H1 (cell line): ENCODE results near the gene CPXM2. TPM values are rescaled to one million over a fixed set of nuclear protein-coding genes. Genes with fewer than 3 reads are reported as not detected.

Experiments
- CTCF ChIA-PET: fragments of 300-600 bp; sonication (Branson Sonifier 250); formaldehyde crosslinking; loops from one replicate; lab custom pipeline; 2021; ENCODE audit not compliant: partially characterized antibody; lab: Charles Lee
- POLR2A ChIA-PET: fragments of 300-600 bp; sonication (Branson Sonifier 250); formaldehyde crosslinking; loops from one replicate; lab custom pipeline; 2021; ENCODE audit warnings: inconsistent platforms; ENCODE audit not compliant: partially characterized antibody; lab: Charles Lee
- DNase-seq, 2 experiments: peaks; one replicate each; pipeline versions ENCODE4 v3.0.0 to v3.0.0-alpha.2; 2010 to 2022; ENCODE audit warnings: low spot score in 2 of 2, low read depth in 1 of 2, mixed read lengths in 1 of 2
- FAIRE-seq: peaks from 2 replicates; lab custom pipeline; 2011; peaks lifted over from hg19 to GRCh38; lab: Jason Lieb, UNC
- H2AFZ ChIP-seq: 2 replicates; pipeline ENCODE4 v1.8.1; 2012; ENCODE audit warnings: low read length, inconsistent platforms
- H2AK5ac ChIP-seq: 2 replicates; pipeline ENCODE4 v1.6.1; 2013; ENCODE audit warnings: low read depth, low read length
- H2BK120ac ChIP-seq: replicated peaks from 2 replicates; pipeline ENCODE3; 2013; ENCODE audit warnings: low read depth, low read length, inconsistent platforms
- H2BK12ac ChIP-seq: 2 replicates; pipeline ENCODE4 v1.6.1; 2013; ENCODE audit warnings: low read depth, low read length
- H2BK15ac ChIP-seq: 2 replicates; pipeline ENCODE4 v1.6.1; 2013; ENCODE audit warnings: low read length
- H2BK20ac ChIP-seq: 2 replicates; pipeline ENCODE4 v1.6.1; 2013; ENCODE audit warnings: low read length
- H2BK5ac ChIP-seq: 2 replicates; pipeline ENCODE4 v1.6.1; 2013; ENCODE audit warnings: low read depth, low read length
- H3K14ac ChIP-seq: 2 replicates; pipeline ENCODE4 v1.6.1; 2013; ENCODE audit warnings: inconsistent platforms; ENCODE audit not compliant: insufficient read length
- H3K18ac ChIP-seq: 2 replicates; pipeline ENCODE4 v1.6.1; 2013; ENCODE audit warnings: low read length; ENCODE audit errors: extremely low read depth
- H3K23ac ChIP-seq: 2 replicates; pipeline ENCODE4 v1.6.1; 2013; ENCODE audit warnings: inconsistent platforms; ENCODE audit not compliant: insufficient read length
- H3K23me2 ChIP-seq: 2 replicates; pipeline ENCODE4 v1.6.1; 2013; ENCODE audit warnings: low read depth, low read length
- H3K27ac ChIP-seq: 2 replicates; pipeline ENCODE4 v1.6.1; 2011; ENCODE audit warnings: low read depth, low read length, inconsistent platforms
- H3K27me3 ChIP-seq, 4 experiments: replicated peaks in 1 of 4; 1 replicate in 1 of 4; 2 replicates in 3 of 4; pipeline versions ENCODE4 v1.6.1 to v1.8.1; 2011 to 2013; ENCODE audit warnings: low read length in 3 of 4, mild to moderate bottlenecking in 3 of 4, inconsistent platforms in 2 of 4, mixed read lengths in 2 of 4, moderate library complexity in 1 of 4; ENCODE audit not compliant: control insufficient read depth in 3 of 4, insufficient read depth in 3 of 4; ENCODE audit errors: extremely low read depth in 1 of 4
- H3K36me3 ChIP-seq, 4 experiments: 2 replicates each; pipeline versions ENCODE4 v1.6.1 to v1.8.1; 2011 to 2013; ENCODE audit warnings: mild to moderate bottlenecking in 4 of 4, low read length in 3 of 4, moderate library complexity in 2 of 4, control low read depth in 1 of 4, inconsistent platforms in 1 of 4; ENCODE audit not compliant: insufficient read depth in 4 of 4, control insufficient read depth in 2 of 4
- H3K4ac ChIP-seq: replicated peaks from 2 replicates; pipeline ENCODE3; 2013; ENCODE audit warnings: low read length, low read depth, mixed read lengths, inconsistent platforms; ENCODE audit not compliant: insufficient read length
- H3K4me1 ChIP-seq, 4 experiments: replicated peaks in 1 of 4; 1 replicate in 1 of 4; 2 replicates in 3 of 4; pipeline versions ENCODE4 v1.6.1 to v1.8.1; 2011 to 2013; ENCODE audit warnings: low read length in 3 of 4, inconsistent platforms in 2 of 4, mixed read lengths in 1 of 4; ENCODE audit not compliant: insufficient read depth in 4 of 4, control insufficient read depth in 3 of 4
- H3K4me2 ChIP-seq, 2 experiments: 2 replicates each; pipeline versions ENCODE4 v1.6.1 to v1.8.1; 2011 to 2013; ENCODE audit warnings: low read depth in 2 of 2, low read length in 2 of 2, control low read depth in 1 of 2, inconsistent platforms in 1 of 2, mild to moderate bottlenecking in 1 of 2; ENCODE audit not compliant: insufficient read depth in 1 of 2
- H3K4me3 ChIP-seq, 4 experiments: fragments of 200-600, 300-600 bp in 1 of 4; sonication (generic), shearing (Covaris generic), sonication (Bioruptor Twin) in 1 of 4; 2 replicates each; pipeline versions ENCODE4 v1.5.1 to v1.8.1; 2011 to 2016; ENCODE audit warnings: low read length in 4 of 4, low read depth in 3 of 4, control low read depth in 2 of 4, inconsistent platforms in 2 of 4, mild to moderate bottlenecking in 2 of 4, mixed read lengths in 1 of 4, moderate library complexity in 1 of 4; ENCODE audit not compliant: insufficient read depth in 2 of 4; ENCODE audit errors: extremely low read depth in 1 of 4
- H3K56ac ChIP-seq: replicated peaks from 2 replicates; pipeline ENCODE3; 2013; ENCODE audit warnings: low read depth, mild to moderate bottlenecking, mixed read lengths, low read length, inconsistent platforms; ENCODE audit not compliant: insufficient read length
- H3K79me1 ChIP-seq: 2 replicates; pipeline ENCODE4 v1.6.1; 2013; ENCODE audit warnings: low read depth, low read length, control low read depth
- H3K79me2 ChIP-seq, 2 experiments: 2 replicates each; pipeline versions ENCODE4 v1.6.1 to v1.8.1; 2012 to 2013; ENCODE audit warnings: low read length in 2 of 2, mild to moderate bottlenecking in 2 of 2, inconsistent platforms in 1 of 2; ENCODE audit not compliant: insufficient read depth in 2 of 2, control insufficient read depth in 1 of 2
- H3K9ac ChIP-seq, 4 experiments: replicated peaks in 1 of 4; 1 replicate in 1 of 4; 2 replicates in 3 of 4; pipeline versions ENCODE4 v1.6.1 to v1.8.1; 2011 to 2013; ENCODE audit warnings: low read depth in 3 of 4, low read length in 3 of 4, control low read depth in 2 of 4, mild to moderate bottlenecking in 2 of 4, moderate library complexity in 2 of 4, inconsistent platforms in 1 of 4; ENCODE audit errors: extremely low read depth in 1 of 4
- H3K9me3 ChIP-seq, 2 experiments: 2 replicates each; pipeline versions ENCODE4 v1.6.1 to v1.8.1; 2012 to 2013; ENCODE audit warnings: mild to moderate bottlenecking in 2 of 2, moderate library complexity in 2 of 2, control low read depth in 1 of 2, inconsistent platforms in 1 of 2, low read depth in 1 of 2, low read length in 1 of 2, mixed read lengths in 1 of 2; ENCODE audit not compliant: insufficient read depth in 2 of 2
- H4K20me1 ChIP-seq, 2 experiments: replicated peaks in 1 of 2; 2 replicates each; pipeline versions ENCODE3 to v1.8.1; 2011 to 2013; ENCODE audit warnings: inconsistent platforms in 2 of 2, low read length in 2 of 2, mild to moderate bottlenecking in 1 of 2; ENCODE audit not compliant: insufficient read depth in 2 of 2, control insufficient read depth in 1 of 2
- H4K5ac ChIP-seq: 2 replicates; pipeline ENCODE4 v1.6.1; 2013; ENCODE audit warnings: low read length, low read depth, mixed read lengths, inconsistent platforms; ENCODE audit not compliant: insufficient read length
- H4K8ac ChIP-seq: 2 replicates; pipeline ENCODE4 v1.8.0; 2013; ENCODE audit warnings: mild to moderate bottlenecking, moderate library complexity, low read length, inconsistent platforms; ENCODE audit not compliant: insufficient read depth; ENCODE audit errors: extremely low read depth
- H4K91ac ChIP-seq: replicated peaks from 2 replicates; pipeline ENCODE3; 2013; ENCODE audit warnings: low read length, mixed read lengths, inconsistent platforms; ENCODE audit not compliant: insufficient read length
- CEBPB ChIP-seq: IDR thresholded peaks from 2 replicates; pipeline ENCODE4 v1.6.1; 2012; ENCODE audit warnings: low read depth, low read length
- E2F6 ChIP-seq: IDR thresholded peaks from 2 replicates; pipeline ENCODE4 v1.6.1; 2012; ENCODE audit warnings: inconsistent platforms
- EP300 ChIP-seq, 2 experiments: IDR thresholded peaks; 1 replicate in 1 of 2; 2 replicates in 1 of 2; pipeline ENCODE4 v1.6.1; 2011 to 2012; ENCODE audit warnings: low read depth in 2 of 2, low read length in 2 of 2, mild to moderate bottlenecking in 2 of 2, borderline replicate concordance in 1 of 2, inconsistent platforms in 1 of 2, moderate library complexity in 1 of 2
- POU5F1 ChIP-seq: IDR thresholded peaks from 2 replicates; pipeline ENCODE4 v1.6.1; 2011; ENCODE audit warnings: low read depth, mild to moderate bottlenecking, low read length, moderate library complexity
- SAP30 ChIP-seq: fragments of 300-600 bp; sonication (generic); IDR thresholded peaks from 2 replicates; pipeline ENCODE4 v1.7.1; 2012; ENCODE audit warnings: low read length, moderate library complexity, mild to moderate bottlenecking, inconsistent platforms; ENCODE audit not compliant: insufficient read depth, insufficient replicate concordance
- TAF1 ChIP-seq: IDR thresholded peaks from 2 replicates; pipeline ENCODE4 v1.6.1; 2011; ENCODE audit warnings: mild to moderate bottlenecking, low read depth, low read length
- WGBS, 2 experiments: shearing (Covaris generic) in 1 of 2; methylation state at CpG; one replicate each; pipeline versions ENCODE4 v1.1.6 to v1.1.7; 2013 to 2015; ENCODE audit warnings: low lambda C conversion rate in 2 of 2, mixed read lengths in 2 of 2, inconsistent platforms in 1 of 2, low coverage in 1 of 2, missing lambda C conversion rate in 1 of 2; ENCODE audit not compliant: insufficient replicate concordance in 2 of 2, insufficient coverage in 1 of 2, insufficient read length in 1 of 2; ENCODE audit errors: extremely low coverage in 1 of 2, missing lambda C conversion rate in 1 of 2; 5-methylcytosine and 5-hydroxymethylcytosine counted together
- polyA plus RNA-seq, 7 experiments: library from polyadenylated mRNA; depleted of rRNA in 3 of 7; stranded (reverse) in 5 of 7; unstranded in 2 of 7; fragments of >200 nt in 5 of 7; fragments of 200-250 nt in 2 of 7; gene quantifications; 1 replicate in 5 of 7; 2 replicates in 1 of 7; 4 replicates in 1 of 7; pipeline versions ENCODE4 v1.2.1 to v1.2.3, GENCODE V29; 2011 to 2013; ENCODE audit warnings: missing spikeins in 2 of 7, mixed read lengths in 2 of 7
- total RNA-seq: library from RNA; stranded (reverse); fragmentation: NEBNext Ultra II Directional; extraction: Animal tissue kit (Norgen Biotek cat#: 25700); gene quantifications from 2 replicates; pipeline ENCODE4 v1.2.1, GENCODE V29; 2021

The CPXM2 gene
- total and polyA plus RNA-seq, 2 of the 8 experiments (the other 6 are each of a cell fraction or from before 2014, with no cell fraction given) = 2.4 to 2.9 TPM

- H3K18ac ChIP-seq = peak overlapping the region; percentile 71; the same call in 1 of the 2 replicates
- CTCF ChIA-PET = interaction anchor here (0.8 to 3.1 kb wide), 18 partner anchors 9 to 480 kb away, joined by 3 to 17 read pairs (median 4); no protein-coding TSS in a partner anchor
- H2BK5ac ChIP-seq = no peak overlapping the region
- no peak overlapping the region for H4K5ac ChIP-seq
- no peak overlapping the region for H4K8ac ChIP-seq
- no peak overlapping the region for H3K9ac ChIP-seq
- no peak overlapping the region for H3K27ac ChIP-seq
- no peak overlapping the region for H3K56ac ChIP-seq
- WGBS, 2 experiments = 97% methylated on average over 9 of the region's 9 CpGs; no CpG with 5 or more reads in 1 of the 2 experiments
- H3K4me1 ChIP-seq = peaks cover 0 to 11% (median 3%) of the 10 kb centered on the region in 4 experiments; a peak in 6 of 7 replicates
- FAIRE-seq = no peak
- H3K4me2 ChIP-seq = no peak overlapping the region
- DNase-seq = peak in 1 of 2 experiments; percentile 24
- H3K4me3 ChIP-seq = no peak overlapping the region
- no peak overlapping the region for H3K4ac ChIP-seq
- H3K9me3 ChIP-seq = no peaks in the 10 kb centered on the region
- no peaks in the 10 kb centered on the region for H3K27me3 ChIP-seq
- H3K79me2 ChIP-seq = no peaks in the 10 kb centered on the region
- no peak overlapping the region for H2BK120ac ChIP-seq
- peak overlapping the region; percentile 90; the same call in 1 of the 2 replicates for H2AK5ac ChIP-seq
- H4K91ac ChIP-seq = no peak overlapping the region
- no peak overlapping the region for H2BK20ac ChIP-seq
- POLR2A ChIA-PET = interaction anchor here (0.7 kb wide), 1 partner anchor 14 kb away, joined by 3 read pairs; no protein-coding TSS in a partner anchor
- H2BK15ac ChIP-seq = no peak overlapping the region
- no peaks in the 10 kb centered on the region for H3K23me2 ChIP-seq
- no peak overlapping the region for H3K23ac ChIP-seq
- H2AFZ ChIP-seq = no peak overlapping the region
- no peak overlapping the region for H3K14ac ChIP-seq
- H4K20me1 ChIP-seq = no peaks in the 10 kb centered on the region
- no peaks in the 10 kb centered on the region for H3K36me3 ChIP-seq
- no peak overlapping the region for H2BK12ac ChIP-seq
- TF ChIP-seq POU5F1 (no peak), EP300 (IDR thresholded peaks at IDR 0.05; ENCODE audit: borderline replicate concordance in 1 of 2, low read depth in 2 of 2, low read length in 2 of 2) (no peak), SAP30 (no peak), E2F6 (no peak), CEBPB (no peak), TAF1 (no peak)
- no peaks in the 10 kb centered on the region for H3K79me1 ChIP-seq
Observed at GRCh38 chr10:123865350-123865749, 26.3 kb downstream of the CPXM2 start.
